Endodermal cell (in vitro differentiated cells): ENCODE measurements around the gene ATRNL1. TPM values are rescaled to one million over a fixed set of nuclear protein-coding genes. Genes with fewer than 3 reads are reported as not detected.
A peak's percentile ranks its signal among the peaks of the same experiment; 100 is the strongest.
"Not testable (repeated sequence)": the region's sequence is repeated elsewhere in the genome, so short reads cannot be mapped to it uniquely, and the experiment has no call there.

Experiments used
- DNase-seq: peaks from one replicate; pipeline ENCODE4 v3.0.0-alpha.2; 2017
- H3K27ac ChIP-seq: 2 replicates; pipeline ENCODE4 v1.5.1; 2013; ENCODE audit warnings: mild to moderate bottlenecking, low read depth, low read length, moderate library complexity
- H3K27me3 ChIP-seq: 2 replicates; pipeline ENCODE4 v1.6.1; 2013; ENCODE audit warnings: mild to moderate bottlenecking, low read length, moderate library complexity; ENCODE audit not compliant: insufficient read depth, control insufficient read depth, poor library complexity, severe bottlenecking
- H3K36me3 ChIP-seq: 2 replicates; pipeline ENCODE4 v1.7.0; 2013; ENCODE audit warnings: mild to moderate bottlenecking, low read length, moderate library complexity; ENCODE audit not compliant: control insufficient read depth, insufficient read depth
- H3K4me1 ChIP-seq: one replicate; pipeline ENCODE4 v1.7.0; 2013; ENCODE audit warnings: low read length; ENCODE audit not compliant: control insufficient read depth, insufficient read depth
- H3K4me3 ChIP-seq: 2 replicates; pipeline ENCODE4 v1.5.1; 2013; ENCODE audit warnings: mild to moderate bottlenecking, low read length, moderate library complexity
- H3K9ac ChIP-seq: 2 replicates; pipeline ENCODE4 v1.6.1; 2013; ENCODE audit warnings: mild to moderate bottlenecking, low read length, moderate library complexity; ENCODE audit not compliant: poor library complexity, severe bottlenecking; ENCODE audit errors: extremely low read depth
- H3K9me3 ChIP-seq: 2 replicates; pipeline ENCODE4 v1.6.1; 2013; ENCODE audit warnings: mild to moderate bottlenecking, low read length, moderate library complexity; ENCODE audit not compliant: control insufficient read depth
- H3K27ac Mint-ChIP-seq: 2 replicates; pipeline ENCODE4 v1.8.0; 2020; ENCODE audit warnings: mixed read lengths
- H3K27me3 Mint-ChIP-seq: 2 replicates; pipeline ENCODE4 v1.8.0; 2021; ENCODE audit warnings: mild to moderate bottlenecking, mixed read lengths; ENCODE audit not compliant: insufficient read depth
- H3K36me3 Mint-ChIP-seq: 2 replicates; pipeline ENCODE4 v1.8.0; 2020; ENCODE audit warnings: low read depth, mixed read lengths
- H3K4me1 Mint-ChIP-seq: 2 replicates; pipeline ENCODE4 v1.8.0; 2020; ENCODE audit warnings: mixed read lengths
- H3K4me3 Mint-ChIP-seq: 2 replicates; pipeline ENCODE4 v1.8.0; 2020; ENCODE audit warnings: mild to moderate bottlenecking, moderate library complexity, mixed read lengths
- H3K9me3 Mint-ChIP-seq: 2 replicates; pipeline ENCODE4 v1.8.0; 2020; ENCODE audit warnings: mild to moderate bottlenecking, mixed read lengths
- WGBS, 2 experiments: methylation state at CpG; one replicate each; pipeline versions ENCODE4 v1.1.5 to v1.1.7; 2013; ENCODE audit warnings: missing lambda C conversion rate in 2 of 2, mixed read lengths in 1 of 2; ENCODE audit not compliant: insufficient coverage in 1 of 2, insufficient read length in 1 of 2; 5-methylcytosine and 5-hydroxymethylcytosine counted together
- total RNA-seq, 2 donors: library from RNA; stranded (reverse); fragmentation: NEBNext Ultra II Directional in 1 of 2; extraction: Animal tissue kit (Norgen Biotek cat#: 25700) in 1 of 2; gene quantifications; 2 replicates in 1 of 2; 3 replicates in 1 of 2; pipeline ENCODE4 v1.2.1, GENCODE V29; 2021
- TF ChIP-seq, protein P1 (sequence below): fragments of 200-600 bp; sonication (generic); conservative IDR thresholded peaks from 2 replicates; pipeline ENCODE4 v1.5.0; 2021; ENCODE audit warnings: antibody characterized with exemption, mild to moderate bottlenecking

ATRNL1 gene
- total RNA-seq, 2 donors from 2014 or later: 8.0 to 9.0 TPM

DNA sequence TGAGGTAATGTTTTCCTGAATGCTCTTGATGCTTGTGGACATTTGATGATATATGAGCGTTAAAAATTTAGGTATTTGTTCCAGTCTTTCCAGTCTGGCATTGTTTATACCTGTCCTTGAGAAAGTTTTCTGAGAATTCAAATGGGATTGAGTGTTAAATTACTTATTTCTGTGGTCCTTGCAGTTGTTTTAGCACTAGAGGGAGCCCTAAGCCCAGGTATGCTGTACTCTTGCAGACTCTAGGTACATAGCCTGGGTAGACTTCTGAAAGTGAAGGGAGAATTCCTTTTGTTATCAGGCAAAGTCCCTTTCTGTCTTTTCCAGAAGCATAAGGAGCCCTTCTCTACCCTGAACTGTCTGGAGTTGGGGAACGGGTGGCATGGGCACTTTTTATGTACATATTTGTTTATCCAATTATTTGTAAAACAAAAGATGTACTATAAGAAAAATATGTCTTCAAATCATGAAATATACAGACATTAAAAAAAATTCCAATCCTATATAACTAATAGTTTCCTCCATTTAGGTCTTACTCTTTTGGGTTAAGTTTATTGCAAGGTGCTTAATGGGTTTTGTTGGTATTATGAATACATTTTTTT, 262.1 kb downstream of the ATRNL1 start:
- no peaks in the 10 kb centered on the region for H3K27me3 ChIP-seq
- WGBS, 2 experiments: 0 to 7% methylated on average over 1 of the region's 2 CpGs
- H3K9me3 ChIP-seq: no peaks in the 10 kb centered on the region
- H3K27ac ChIP-seq: no peak overlapping the region
- no peak overlapping the region for H3K9ac ChIP-seq
- H3K36me3 Mint-ChIP-seq: no peaks in the 10 kb centered on the region
- no peak overlapping the region for H3K27ac Mint-ChIP-seq
- H3K9me3 Mint-ChIP-seq: no peaks in the 10 kb centered on the region
- no peak overlapping the region for H3K4me3 ChIP-seq
- H3K4me1 Mint-ChIP-seq: no peaks in the 10 kb centered on the region
- H3K36me3 ChIP-seq: no peaks in the 10 kb centered on the region
- TF ChIP-seq, protein P1, sequence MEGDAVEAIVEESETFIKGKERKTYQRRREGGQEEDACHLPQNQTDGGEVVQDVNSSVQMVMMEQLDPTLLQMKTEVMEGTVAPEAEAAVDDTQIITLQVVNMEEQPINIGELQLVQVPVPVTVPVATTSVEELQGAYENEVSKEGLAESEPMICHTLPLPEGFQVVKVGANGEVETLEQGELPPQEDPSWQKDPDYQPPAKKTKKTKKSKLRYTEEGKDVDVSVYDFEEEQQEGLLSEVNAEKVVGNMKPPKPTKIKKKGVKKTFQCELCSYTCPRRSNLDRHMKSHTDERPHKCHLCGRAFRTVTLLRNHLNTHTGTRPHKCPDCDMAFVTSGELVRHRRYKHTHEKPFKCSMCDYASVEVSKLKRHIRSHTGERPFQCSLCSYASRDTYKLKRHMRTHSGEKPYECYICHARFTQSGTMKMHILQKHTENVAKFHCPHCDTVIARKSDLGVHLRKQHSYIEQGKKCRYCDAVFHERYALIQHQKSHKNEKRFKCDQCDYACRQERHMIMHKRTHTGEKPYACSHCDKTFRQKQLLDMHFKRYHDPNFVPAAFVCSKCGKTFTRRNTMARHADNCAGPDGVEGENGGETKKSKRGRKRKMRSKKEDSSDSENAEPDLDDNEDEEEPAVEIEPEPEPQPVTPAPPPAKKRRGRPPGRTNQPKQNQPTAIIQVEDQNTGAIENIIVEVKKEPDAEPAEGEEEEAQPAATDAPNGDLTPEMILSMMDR: peak; percentile 96
- H3K27me3 Mint-ChIP-seq: no peaks in the 10 kb centered on the region
- H3K4me3 Mint-ChIP-seq: no peak overlapping the region
- DNase-seq: peak; percentile 76
- no peaks in the 10 kb centered on the region for H3K4me1 ChIP-seq

DNA sequence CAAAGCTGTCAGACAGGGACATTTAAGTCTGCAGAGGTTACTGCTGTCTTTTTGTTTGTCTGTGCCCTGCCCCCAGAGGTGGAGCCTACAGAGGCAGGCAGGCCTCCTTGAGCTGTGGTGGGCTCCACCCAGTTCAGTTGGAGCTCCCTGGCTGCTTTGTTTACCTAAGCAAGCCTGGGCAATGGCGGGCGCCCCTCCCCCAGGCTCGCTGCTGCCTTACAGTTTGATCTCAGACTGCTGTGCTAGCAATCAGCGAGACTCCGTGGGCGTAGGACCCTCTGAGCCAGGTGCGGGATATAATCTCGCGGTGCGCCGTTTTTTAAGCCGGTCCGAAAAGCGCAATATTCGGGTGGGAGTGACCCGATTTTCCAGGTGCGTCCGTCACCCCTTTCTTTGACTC, 274.8 kb downstream of the ATRNL1 start:
- H3K27me3 ChIP-seq, H3K27ac ChIP-seq, H3K4me3 ChIP-seq, DNase-seq, H3K4me1 ChIP-seq, H3K27ac Mint-ChIP-seq, H3K36me3 ChIP-seq, H3K27me3 Mint-ChIP-seq, H3K9ac ChIP-seq, H3K9me3 ChIP-seq, H3K4me1 Mint-ChIP-seq: not testable (repeated sequence)
- whole genome bisulfite sequencing, 2 experiments: 81 to 86% methylated on average over 6 to 18 of the region's 18 CpGs
- H3K4me3 Mint-ChIP-seq: peak overlapping the region; percentile 25
- peaks cover 43% of the 10 kb centered on the region for H3K9me3 Mint-ChIP-seq
- H3K36me3 Mint-ChIP-seq: peaks cover 16% of the 10 kb centered on the region

DNA sequence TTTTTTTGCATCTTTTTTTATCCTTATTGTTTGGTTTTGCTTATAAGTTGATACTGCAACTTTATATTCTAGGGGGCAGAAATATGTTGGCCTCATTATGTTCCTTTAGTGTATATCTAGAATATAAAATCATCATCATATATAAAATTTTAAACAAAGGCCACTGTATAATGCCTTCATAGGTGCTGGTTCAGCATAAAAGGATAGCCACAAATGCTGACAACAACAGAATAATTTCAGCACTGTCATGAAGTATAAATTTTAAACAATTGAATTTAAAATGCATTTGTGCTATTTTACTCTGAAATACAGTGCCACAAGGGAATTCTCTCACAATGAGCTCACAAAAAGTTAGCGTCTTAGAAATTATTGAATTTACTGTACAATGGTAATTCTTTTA, 285.9 kb downstream of the ATRNL1 start:
- DNase-seq: no peak
- H3K27ac Mint-ChIP-seq: no peak overlapping the region
- no peaks in the 10 kb centered on the region for H3K4me1 ChIP-seq
- no peaks in the 10 kb centered on the region for H3K27me3 ChIP-seq
- H3K9ac ChIP-seq: no peak overlapping the region
- no peaks in the 10 kb centered on the region for H3K36me3 Mint-ChIP-seq
- H3K4me3 ChIP-seq: no peak overlapping the region
- no peaks in the 10 kb centered on the region for H3K27me3 Mint-ChIP-seq
- WGBS, 2 experiments: 77 to 100% methylated on average over 1 of the region's 1 CpG
- no peaks in the 10 kb centered on the region for H3K36me3 ChIP-seq
- H3K9me3 ChIP-seq: no peaks in the 10 kb centered on the region
- TF ChIP-seq, protein P1: no peak
- no peak overlapping the region for H3K4me3 Mint-ChIP-seq
- H3K9me3 Mint-ChIP-seq: no peaks in the 10 kb centered on the region
- no peak overlapping the region for H3K27ac ChIP-seq
- H3K4me1 Mint-ChIP-seq: no peaks in the 10 kb centered on the region

DNA sequence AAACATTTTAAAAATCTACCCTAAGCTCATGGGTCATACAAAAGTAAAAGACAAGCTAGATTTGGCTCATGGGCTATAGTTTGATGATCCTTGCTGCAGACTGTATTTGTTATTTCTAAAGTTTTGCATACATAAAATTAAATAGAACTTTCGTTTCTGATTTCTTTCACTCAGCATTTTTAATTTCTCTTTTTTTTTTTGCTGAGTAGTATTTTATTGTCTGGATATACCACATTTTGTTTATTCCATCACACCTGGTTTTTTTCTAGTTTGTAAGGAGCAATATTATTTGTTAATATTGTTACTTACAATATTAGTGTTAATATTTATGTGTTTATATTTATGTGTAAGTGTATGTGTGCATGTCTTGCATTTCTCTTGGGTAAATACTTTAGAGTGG, 291.5 kb downstream of the ATRNL1 start:
- H3K4me3 Mint-ChIP-seq: no peak overlapping the region
- no peak overlapping the region for H3K27ac Mint-ChIP-seq
- no peaks in the 10 kb centered on the region for H3K36me3 ChIP-seq
- no peak for DNase-seq
- WGBS, 2 experiments: 100% methylated on average over 1 of the region's 1 CpG; no CpG with 5 or more reads in 1 of the 2 experiments
- no peaks in the 10 kb centered on the region for H3K36me3 Mint-ChIP-seq
- H3K27me3 Mint-ChIP-seq: no peaks in the 10 kb centered on the region
- no peaks in the 10 kb centered on the region for H3K9me3 ChIP-seq
- H3K27me3 ChIP-seq: no peaks in the 10 kb centered on the region
- no peaks in the 10 kb centered on the region for H3K4me1 ChIP-seq
- no peaks in the 10 kb centered on the region for H3K9me3 Mint-ChIP-seq
- peaks cover 4% of the 10 kb centered on the region for H3K4me1 Mint-ChIP-seq
- TF ChIP-seq, protein P1: no peak
- no peak overlapping the region for H3K9ac ChIP-seq
- no peak overlapping the region for H3K27ac ChIP-seq
- no peak overlapping the region for H3K4me3 ChIP-seq
